HL-60 (cell line): Measurements from ENCODE around the gene LAPTM5.
"Not testable (repeated sequence)": the region's sequence is repeated elsewhere in the genome, so short reads cannot be mapped to it uniquely, and the experiment has no call there.

ENCODE experiments used
- DNase-seq, 2 experiments: peaks; one replicate each; pipeline ENCODE4 v3.0.0-alpha.2; 2010 to 2020; ENCODE audit warnings: low read depth in 1 of 2, low spot score in 1 of 2
- H3K27ac ChIP-seq: fragments of 250-450 bp; sonication (Bioruptor Pico); replicated peaks from 2 replicates; pipeline ENCODE4 v1.5.1; 2020; ENCODE audit warnings: mild to moderate bottlenecking, moderate library complexity
- H3K27me3 ChIP-seq: fragments of 250-450 bp; sonication (Bioruptor Pico); 2 replicates; pipeline ENCODE4 v1.5.1; 2021; ENCODE audit warnings: mild to moderate bottlenecking, moderate library complexity; ENCODE audit not compliant: insufficient read depth, poor library complexity, severe bottlenecking
- H3K4me3 ChIP-seq: replicated peaks from 2 replicates; pipeline ENCODE4 v1.5.1; 2011; ENCODE audit warnings: mild to moderate bottlenecking, control low read depth, low read length; ENCODE audit not compliant: insufficient read depth
- GABPA ChIP-seq: IDR thresholded peaks from 2 replicates; pipeline ENCODE4 v1.6.1; 2012; ENCODE audit warnings: low read depth
- POLR2AphosphoS5 ChIP-seq: IDR thresholded peaks from 2 replicates; pipeline ENCODE4 v1.6.1; 2012; ENCODE audit warnings: low read depth
- SPI1 ChIP-seq: IDR thresholded peaks from 2 replicates; pipeline ENCODE4 v1.6.1; 2012; ENCODE audit warnings: low read depth, mild to moderate bottlenecking, borderline replicate concordance
- TF ChIP-seq, protein P1 (sequence below): IDR thresholded peaks from 2 replicates; pipeline ENCODE4 v1.6.1; 2012; ENCODE audit warnings: low read depth; ENCODE audit not compliant: insufficient replicate concordance
- TF ChIP-seq, protein P2 (sequence below): IDR thresholded peaks from one replicate; pipeline ENCODE4 v1.5.1; 2011; ENCODE audit warnings: low read length, control low read depth, inconsistent platforms; ENCODE audit not compliant: insufficient read depth

The LAPTM5 gene

DNA sequence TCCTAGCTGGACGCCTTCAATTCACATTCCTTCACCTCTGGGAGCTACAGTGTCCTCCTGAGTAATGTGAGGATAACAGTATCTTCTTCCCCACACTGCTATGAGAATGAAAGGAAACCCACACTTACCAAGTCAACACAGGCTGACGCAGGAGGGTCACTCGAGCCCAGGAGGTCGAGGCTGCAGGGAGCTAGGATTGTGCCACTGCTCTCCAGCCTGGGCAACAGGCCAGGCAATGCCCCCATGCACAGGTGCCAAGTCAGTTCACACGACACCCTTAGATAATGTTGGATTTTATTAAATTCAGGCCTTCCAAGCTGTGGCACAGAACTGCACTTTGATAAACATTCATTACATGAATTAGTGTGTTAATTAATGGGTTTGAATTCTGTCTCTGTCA is 66.1 kb downstream of the LAPTM5 start:
- Histone ChIP-seq H3K27me3 (peaks cover 2% of the 10 kb centered on the region), H3K4me3 (no peak overlapping the region), H3K27ac (no peak overlapping the region)
- DNase-seq: no peak
- TF ChIP-seq, protein P1, sequence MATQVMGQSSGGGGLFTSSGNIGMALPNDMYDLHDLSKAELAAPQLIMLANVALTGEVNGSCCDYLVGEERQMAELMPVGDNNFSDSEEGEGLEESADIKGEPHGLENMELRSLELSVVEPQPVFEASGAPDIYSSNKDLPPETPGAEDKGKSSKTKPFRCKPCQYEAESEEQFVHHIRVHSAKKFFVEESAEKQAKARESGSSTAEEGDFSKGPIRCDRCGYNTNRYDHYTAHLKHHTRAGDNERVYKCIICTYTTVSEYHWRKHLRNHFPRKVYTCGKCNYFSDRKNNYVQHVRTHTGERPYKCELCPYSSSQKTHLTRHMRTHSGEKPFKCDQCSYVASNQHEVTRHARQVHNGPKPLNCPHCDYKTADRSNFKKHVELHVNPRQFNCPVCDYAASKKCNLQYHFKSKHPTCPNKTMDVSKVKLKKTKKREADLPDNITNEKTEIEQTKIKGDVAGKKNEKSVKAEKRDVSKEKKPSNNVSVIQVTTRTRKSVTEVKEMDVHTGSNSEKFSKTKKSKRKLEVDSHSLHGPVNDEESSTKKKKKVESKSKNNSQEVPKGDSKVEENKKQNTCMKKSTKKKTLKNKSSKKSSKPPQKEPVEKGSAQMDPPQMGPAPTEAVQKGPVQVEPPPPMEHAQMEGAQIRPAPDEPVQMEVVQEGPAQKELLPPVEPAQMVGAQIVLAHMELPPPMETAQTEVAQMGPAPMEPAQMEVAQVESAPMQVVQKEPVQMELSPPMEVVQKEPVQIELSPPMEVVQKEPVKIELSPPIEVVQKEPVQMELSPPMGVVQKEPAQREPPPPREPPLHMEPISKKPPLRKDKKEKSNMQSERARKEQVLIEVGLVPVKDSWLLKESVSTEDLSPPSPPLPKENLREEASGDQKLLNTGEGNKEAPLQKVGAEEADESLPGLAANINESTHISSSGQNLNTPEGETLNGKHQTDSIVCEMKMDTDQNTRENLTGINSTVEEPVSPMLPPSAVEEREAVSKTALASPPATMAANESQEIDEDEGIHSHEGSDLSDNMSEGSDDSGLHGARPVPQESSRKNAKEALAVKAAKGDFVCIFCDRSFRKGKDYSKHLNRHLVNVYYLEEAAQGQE: no peak
- TF ChIP-seq POLR2AphosphoS5: no peak
- no peak for TF ChIP-seq SPI1
- no peak for TF ChIP-seq GABPA
- TF ChIP-seq, protein P2, sequence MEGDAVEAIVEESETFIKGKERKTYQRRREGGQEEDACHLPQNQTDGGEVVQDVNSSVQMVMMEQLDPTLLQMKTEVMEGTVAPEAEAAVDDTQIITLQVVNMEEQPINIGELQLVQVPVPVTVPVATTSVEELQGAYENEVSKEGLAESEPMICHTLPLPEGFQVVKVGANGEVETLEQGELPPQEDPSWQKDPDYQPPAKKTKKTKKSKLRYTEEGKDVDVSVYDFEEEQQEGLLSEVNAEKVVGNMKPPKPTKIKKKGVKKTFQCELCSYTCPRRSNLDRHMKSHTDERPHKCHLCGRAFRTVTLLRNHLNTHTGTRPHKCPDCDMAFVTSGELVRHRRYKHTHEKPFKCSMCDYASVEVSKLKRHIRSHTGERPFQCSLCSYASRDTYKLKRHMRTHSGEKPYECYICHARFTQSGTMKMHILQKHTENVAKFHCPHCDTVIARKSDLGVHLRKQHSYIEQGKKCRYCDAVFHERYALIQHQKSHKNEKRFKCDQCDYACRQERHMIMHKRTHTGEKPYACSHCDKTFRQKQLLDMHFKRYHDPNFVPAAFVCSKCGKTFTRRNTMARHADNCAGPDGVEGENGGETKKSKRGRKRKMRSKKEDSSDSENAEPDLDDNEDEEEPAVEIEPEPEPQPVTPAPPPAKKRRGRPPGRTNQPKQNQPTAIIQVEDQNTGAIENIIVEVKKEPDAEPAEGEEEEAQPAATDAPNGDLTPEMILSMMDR: no peak

DNA sequence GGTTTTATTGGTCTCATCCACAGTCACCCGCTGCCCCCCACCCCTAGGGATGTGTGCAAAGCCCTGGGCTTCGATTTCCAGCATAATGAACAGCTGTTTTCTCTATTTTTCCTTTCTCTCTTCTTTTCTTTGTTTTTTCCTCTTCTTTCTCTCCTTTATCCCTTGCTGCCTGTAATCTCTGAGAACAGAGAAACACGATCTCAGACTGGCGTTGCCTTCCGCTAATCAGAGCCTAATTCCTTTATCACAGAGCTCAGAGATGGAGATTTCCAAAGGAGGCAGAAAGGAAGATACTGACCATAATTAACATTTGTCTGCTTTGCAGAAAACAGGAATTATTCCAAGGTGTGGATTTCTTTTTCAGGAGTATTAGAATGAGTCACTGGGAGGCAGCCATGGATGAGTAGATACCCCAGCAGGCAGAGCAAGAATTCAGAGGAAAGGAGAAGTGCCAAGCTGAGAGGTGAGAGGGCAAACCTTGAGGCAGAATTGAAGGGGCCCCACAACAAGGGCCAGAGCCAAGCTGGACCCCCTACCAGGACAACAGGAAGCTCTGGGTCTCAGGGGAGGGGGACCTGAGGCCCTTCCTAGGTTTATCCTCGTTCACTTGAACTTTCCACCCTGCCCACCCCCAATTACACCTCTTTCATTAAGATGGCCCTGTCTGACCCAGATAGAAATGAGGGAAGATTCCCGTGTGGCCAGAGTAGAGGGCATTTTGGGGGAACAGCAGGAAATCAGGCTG is 67.5 kb downstream of the LAPTM5 start:
- TF ChIP-seq, protein P2: no peak
- TF ChIP-seq, protein P1: no peak
- TF ChIP-seq SPI1 (no peak), GABPA (no peak), POLR2AphosphoS5 (no peak)
- Histone ChIP-seq H3K4me3 (no peak overlapping the region), H3K27me3 (no peaks in the 10 kb centered on the region), H3K27ac (no peak overlapping the region)
- no peak for DNase-seq

DNA sequence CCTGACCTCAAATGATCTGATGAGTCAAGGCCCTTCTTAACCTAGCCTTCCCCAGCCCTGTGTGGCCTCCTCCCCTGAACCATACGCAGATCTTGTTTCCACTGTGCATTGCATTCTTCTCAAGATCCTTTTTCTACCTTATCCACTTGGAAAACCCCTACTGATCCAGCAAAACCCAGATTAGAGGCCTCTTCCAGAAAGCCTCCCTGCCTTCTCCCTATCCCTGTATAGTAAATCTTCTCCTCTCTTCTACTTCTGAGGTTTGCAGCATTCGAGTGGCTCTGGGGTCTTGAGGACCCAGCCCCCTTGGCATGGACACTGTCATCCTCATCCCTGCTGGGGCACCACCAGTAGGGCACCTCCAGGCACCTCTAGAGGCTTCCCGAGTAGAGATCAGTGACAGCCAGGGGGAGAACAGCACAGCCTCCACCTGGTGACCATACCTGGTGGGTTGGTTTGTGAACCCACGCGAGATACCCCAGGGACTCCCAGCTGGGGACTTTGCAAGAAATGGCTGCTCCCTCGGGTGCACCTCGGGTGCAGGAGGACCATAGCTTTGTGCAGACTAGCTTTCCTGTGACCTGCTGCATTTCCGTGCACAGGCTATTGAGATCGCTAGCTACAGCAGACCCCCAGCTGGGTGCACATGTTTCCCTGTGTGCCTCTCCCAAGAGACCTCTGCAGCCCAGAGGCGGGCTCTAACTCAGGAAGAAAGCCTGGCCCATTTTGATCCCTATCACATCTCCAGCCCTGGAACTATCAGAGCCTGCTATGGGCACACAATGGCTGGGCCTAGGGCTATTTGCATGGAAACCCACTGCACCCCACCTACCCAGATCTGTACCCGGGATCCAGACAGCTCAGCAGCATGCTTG is 68.4 kb downstream of the LAPTM5 start:
- Histone ChIP-seq H3K27ac (no peak overlapping the region), H3K4me3 (no peak overlapping the region), H3K27me3 (peaks cover 9% of the 10 kb centered on the region)
- no peak for DNase-seq
- TF ChIP-seq POLR2AphosphoS5: no peak
- TF ChIP-seq, protein P1: no peak
- no peak for TF ChIP-seq SPI1
- TF ChIP-seq GABPA: no peak
- TF ChIP-seq, protein P2: no peak

DNA sequence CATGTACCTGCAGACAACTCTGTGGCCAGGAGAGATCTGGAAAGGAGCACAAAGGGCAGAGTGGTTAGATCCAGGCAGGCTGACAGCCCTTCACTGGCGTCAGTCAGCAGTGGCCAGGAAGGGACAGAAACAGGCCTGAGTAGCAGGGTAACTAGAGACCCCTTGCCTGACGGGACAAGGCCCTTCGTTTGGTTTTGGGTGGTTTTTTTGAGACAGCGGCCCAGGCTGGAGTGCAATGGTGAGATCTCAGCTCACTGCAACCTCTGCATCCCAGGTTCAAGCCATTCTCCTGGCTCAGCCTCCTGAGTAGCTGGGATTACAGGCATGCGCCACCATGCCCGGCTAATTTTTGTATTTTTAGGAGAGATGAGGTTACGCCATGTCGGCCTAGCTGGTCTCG is 69.1 kb downstream of the LAPTM5 start:
- not testable (repeated sequence) for H3K4me3 ChIP-seq, DNase-seq, H3K27me3 ChIP-seq, H3K27ac ChIP-seq
